CD4-positive, alpha-beta T cell treated with Interleukin-15 for 4 hours (primary cell): Measurements from ENCODE around the gene MAMDC2.

Experiments used
- DNase-seq: peaks from one replicate; pipeline ENCODE4 v3.0.0-alpha.2; 2020; ENCODE audit warnings: low spot score

The MAMDC2 gene

DNA sequence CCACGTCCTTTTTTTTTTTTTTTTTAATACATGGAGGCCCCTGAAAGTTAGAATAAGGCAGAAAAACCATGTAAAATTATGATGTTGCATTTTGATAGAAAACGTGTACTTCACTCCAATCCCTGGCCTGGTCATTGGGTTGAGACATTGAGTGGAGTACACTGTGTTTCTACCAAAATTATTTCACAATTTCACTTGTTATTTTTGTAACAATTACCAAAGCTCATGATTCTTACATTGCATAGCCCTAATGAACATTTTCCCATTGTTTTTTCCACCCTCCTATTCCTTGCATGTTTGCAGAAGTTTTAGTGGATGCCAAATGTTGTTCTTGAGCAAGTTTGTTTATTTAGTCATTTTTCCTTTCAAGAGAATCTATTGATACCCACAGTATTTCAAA is 21.9 kb downstream of the MAMDC2 start:
- DNase-seq, result no peak

DNA sequence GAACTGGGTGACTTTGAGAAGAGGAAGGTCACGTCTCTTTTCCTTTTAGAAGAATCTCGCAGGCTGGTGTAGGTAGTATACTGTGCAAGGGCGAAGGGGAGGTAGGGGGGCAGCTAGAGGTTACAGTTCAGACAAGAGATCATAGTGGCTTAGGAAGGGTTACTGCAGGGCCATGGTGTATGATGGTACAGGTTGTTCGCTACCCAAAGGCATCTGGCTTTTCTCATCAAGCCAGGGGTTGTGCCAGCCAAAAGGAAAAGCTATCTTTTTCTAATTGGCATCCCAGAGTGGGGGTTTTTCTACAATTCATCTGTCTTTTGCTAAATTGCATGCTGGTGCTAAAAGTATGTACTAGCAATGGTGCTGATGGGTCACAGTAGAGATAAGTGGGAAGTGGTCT is 22.8 kb downstream of the MAMDC2 start:
- DNase-seq, result no peak

DNA sequence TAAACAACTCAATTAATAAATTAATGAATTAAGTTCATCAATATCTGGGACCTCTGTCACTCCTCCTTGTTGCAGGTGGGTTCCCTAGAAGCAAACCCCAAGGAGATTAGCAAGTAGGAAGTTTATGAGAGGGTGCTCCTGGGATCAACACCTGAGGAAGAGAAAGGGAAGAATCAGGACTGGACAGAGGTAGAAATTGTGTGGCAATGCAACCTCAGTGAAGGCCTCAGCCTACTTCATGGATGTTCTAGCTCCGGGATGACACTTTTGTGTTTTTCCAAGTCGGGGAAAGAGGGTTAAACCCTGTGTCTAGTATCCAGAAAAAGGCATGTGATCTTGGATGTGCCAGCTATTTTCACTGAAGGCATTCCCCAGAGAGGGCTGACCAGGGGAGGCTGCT is 23.2 kb downstream of the MAMDC2 start:
- DNase-seq, result no peak

DNA sequence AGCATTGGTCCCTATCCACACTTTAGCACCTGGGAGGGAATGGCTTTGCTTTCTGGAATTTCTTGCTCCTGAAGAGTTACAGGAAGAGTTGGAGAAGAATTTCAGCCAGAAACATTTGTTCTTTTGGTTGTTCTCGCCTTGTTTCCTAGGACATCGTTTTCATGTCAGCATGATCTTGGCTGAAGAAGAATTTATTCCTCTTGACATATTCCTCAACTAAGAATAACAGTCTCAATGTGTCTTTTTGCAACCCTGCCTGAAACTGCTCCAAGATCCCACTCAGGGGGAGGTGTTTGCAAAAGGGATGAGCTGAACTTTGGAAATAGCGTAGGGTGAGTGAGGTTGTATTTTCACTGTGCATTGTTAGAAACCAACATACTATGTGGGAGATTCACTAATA is 26.1 kb downstream of the MAMDC2 start:
- DNase-seq, result no peak

DNA sequence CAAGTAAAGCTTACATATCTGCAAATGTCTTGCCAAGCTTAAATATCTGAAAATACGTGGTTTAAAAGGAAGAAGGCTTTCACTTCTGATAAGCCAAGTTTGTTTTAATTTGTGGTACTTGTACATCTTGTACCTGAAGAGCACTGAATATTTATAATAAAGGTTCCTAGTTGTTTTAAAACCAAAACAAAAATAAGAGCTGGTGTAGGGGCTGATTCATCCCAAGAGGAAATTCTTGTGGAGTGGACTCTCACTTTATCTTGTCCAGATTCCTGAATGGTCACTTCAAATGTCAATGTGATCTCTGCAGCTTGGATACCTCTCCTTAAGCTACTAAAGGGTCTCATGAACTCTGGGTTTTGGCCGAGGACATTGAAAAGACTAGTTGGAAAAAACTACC is 29.5 kb downstream of the MAMDC2 start:
- DNase-seq, result no peak

DNA sequence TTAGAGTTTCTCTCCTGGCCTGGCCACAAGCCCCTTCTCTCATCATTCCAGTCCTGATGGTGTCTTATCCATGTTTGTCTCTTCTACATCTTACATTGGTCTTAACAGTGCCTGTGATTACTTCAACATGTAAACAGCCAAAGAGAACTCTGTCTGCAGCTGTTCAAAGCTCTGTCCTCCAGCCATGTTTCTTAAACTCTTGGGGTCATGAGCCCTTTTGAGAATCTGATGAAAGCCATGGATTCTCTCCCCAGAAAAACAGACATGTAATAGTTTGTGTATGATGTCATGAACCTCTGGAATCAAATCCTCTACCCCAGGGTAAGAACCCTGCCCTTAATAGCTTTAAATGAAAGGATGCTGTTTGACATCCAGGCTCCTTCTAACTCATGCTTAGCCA is 30.1 kb downstream of the MAMDC2 start:
- DNase-seq, result no peak

DNA sequence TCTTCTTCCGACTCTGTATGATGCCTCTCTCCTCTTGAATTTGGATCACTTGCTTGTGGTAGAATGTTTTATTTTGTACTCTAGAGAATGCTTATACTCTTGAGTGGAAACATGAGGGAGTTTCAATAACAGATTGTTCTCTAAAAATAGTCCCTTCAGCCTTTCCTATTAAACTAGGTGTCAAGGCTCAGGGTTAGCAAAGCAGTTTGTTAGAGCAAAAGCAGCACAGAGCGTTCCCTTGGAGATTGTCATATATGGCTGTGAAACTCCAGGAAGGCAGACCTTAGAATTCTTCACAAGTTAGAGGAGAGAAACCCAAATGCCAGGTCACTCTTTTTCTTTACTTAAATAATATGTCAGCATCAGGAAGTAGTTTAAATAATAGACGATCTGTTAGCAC is 33.0 kb downstream of the MAMDC2 start:
- DNase-seq, result no peak

DNA sequence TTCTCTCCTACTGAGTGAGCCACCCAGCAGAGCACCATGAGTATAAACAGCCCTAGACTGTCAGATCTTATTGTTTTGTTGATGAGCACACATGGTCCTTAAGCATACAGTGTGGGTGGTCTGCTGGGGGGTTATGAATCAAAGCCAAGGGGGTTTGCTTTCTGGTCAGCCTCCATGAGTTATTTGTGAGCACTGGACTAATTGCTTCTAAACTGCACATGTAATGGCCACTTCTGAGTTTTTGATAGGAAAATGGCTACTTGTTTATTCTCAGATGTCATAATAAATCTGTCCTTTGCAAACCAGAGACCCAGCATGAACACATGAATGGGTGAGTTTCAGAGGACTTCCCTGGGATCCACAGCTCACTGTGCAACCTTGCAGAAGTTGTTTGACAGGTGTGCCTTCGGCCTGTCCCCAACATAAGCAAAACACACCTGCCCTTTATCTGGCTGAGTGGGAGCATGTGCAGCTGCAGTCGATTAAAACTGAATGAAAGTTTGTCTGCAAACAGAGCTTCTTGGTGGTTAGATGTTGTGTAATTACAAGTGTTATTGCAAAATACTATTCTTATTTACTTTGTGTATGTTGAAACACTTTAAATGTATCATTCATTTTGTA is 35.9 kb downstream of the MAMDC2 start:
- no peak for DNase-seq

DNA sequence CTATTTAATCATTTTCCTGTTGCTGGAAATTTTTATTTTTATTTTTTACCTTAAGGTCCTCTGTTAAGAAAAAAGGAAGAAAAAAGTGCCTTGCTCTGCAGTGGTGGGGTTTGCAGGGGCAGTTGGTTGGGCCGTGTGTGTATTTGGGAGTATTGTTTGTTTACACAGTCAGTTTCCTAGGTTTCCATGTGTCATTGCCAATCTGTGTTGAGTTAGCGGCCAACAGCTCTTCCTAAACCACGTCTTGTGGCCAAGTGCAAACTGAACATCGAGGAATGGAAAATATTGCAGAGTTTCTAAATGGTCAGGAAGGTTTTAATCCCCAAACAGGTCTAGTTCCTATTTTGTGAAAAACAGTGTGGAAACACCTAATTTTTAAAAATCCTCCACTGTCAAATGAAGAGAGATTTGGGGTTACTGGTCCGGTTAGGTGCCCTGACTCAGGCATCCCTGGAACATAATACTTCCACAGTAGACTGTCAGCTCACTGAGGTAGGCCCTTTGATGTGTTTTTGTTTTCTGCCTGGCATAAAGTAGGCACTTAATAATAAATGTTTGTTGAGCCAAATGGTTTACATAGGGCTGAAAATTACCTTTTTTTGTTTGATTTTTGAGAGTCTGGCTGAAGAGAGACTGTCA is 37.0 kb downstream of the MAMDC2 start:
- no peak for DNase-seq

DNA sequence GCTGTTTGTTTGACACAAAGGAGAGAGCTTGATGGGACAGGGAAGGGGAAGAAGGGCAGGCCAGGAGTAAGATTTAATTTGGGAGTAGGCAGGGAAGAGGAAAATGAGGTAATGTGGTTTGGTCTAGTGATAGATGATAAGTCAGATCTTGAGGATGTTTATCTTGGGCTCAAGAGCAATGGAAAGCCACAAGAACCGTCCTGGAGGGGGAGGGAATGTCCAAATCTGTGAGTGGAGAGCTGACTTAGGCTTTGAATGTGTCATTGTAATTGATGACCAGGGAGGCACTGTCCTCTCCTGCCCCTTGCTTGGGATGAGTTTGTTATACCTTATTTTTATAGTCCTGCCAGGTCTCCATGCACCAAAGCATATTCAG is 37.5 kb downstream of the MAMDC2 start:
- no peak for DNase-seq

DNA sequence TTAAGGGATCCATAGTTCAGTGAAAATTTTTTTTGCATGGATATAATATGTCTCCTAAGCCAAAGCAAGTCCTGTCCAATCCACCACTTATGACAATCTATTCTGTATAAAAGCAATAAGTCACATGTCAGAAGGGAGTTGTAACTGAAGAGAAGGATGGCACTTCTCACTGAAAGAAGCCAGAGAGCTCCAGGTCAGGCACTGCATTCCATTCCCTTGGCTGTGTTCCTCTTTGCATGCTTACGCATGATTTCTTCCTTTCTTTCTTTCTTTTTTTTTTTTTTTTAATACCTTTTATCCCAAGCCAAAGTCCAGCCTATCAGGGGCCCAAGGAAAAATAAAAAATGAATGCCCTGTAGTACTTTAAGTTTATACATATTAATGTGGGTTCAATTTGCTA is 39.8 kb downstream of the MAMDC2 start:
- no peak for DNase-seq

DNA sequence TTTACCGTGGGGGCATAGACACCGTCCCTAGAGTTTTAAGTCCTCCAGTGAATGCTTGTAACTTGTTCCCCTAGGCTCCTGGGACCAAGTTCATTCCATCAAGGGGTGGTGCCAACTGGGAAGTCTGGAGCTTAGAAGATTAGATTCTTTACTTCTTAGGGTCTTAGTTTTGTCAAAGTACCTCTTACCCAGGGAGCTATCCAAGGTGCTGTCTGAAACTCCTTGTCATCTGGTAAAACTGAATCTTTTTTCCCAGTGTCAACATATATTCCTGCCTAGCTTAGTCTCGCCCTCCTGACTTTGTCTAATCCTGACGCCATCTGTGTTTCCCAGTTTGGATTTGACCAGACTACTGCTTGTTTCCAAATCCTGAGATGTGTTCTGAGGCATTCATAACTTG is 41.6 kb downstream of the MAMDC2 start:
- DNase-seq, result no peak

DNA sequence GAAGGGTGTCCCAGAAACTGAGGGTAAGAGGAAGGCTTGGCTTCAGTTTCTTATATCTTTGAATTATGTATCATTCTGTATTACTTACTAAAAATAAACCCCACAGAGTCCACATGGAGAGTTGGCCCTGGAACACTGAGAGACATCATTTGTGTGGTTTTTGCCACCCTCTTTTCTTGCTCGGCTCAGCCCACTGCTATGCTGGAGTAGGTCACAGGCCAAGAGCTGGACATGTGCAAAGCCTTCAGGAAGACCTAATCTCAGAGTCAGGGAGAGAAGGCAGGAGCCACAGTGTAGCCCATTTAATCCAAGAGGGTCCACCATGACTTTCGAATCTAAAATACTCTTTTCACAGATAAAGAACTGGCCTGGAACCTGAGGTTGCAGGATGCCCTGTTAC is 47.5 kb downstream of the MAMDC2 start:
- no peak for DNase-seq

DNA sequence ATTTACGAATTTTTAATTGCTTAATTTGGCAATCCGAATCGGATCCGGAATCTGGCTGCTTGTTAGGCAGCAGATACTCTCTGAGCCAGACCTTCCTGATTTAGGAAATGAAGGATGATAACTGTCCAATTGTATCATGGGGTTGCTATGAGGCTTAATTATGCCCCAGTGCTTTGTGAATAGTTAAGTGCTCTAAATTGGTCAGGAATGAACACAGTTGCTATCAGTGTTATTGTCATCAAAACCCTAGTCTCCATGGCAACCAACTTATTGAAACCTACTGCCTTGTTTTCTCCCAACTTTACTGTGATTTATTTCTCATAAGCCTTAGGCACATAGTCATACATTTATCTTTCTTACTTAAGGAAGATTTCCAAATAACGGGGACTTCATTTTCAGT is 47.9 kb downstream of the MAMDC2 start:
- DNase-seq, result no peak

DNA sequence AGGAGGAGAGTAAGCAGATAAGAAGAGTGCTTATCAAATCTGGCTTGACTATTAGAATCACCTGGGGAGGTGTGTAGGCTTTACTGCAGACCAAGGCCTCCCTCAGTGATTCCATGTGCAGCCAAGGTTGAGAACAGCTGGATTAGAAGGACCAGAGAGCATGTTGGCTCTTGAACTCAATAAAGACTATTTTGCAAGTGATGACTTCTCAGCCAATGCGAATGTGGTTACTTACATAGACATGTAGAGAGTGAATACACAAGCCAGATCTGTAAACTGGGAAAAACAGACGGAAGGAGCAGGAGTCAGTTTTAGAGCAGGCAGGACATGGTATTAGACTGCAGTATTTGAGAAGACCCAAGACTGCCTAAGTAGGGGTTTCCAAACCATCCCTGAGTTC is 48.5 kb downstream of the MAMDC2 start:
- no peak for DNase-seq

DNA sequence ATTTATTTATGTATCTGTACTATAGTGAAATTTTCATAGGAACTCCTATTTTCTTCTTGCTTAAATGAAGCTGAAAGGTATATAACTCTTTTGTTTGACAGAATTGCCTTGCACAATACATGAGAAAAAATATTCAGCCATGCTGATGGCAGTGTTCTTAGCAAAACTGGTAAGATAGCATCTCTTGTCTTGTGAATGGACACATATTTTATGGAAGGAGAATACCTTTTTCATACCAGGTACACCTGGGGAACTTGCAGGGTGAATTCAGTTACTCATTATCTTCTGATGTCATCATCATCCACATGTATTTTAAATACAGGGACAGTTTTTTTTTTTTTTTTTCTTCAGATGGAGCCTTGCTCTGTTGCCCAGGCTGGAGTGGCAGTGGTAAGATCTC is 49.4 kb downstream of the MAMDC2 start:
- DNase-seq, result no peak

DNA sequence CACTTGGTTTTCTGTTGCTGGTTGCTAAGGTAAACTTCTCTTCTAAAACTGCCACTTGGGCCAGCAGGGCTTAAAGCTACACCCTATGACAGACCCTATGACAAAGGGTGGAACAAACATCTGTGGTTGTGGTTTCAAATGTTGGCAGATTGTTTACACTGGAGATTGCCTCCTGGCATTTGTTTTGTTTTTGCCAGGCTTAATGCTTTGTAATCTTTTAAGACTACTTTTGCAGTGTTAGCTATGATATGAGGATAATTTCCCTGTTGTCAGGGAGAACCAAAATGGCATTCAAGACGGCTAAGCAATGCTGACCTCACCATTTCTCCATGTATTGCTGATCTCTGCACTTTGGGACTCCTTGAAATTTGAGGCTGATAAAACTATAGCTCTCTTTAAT is 50.3 kb downstream of the MAMDC2 start:
- no peak for DNase-seq

DNA sequence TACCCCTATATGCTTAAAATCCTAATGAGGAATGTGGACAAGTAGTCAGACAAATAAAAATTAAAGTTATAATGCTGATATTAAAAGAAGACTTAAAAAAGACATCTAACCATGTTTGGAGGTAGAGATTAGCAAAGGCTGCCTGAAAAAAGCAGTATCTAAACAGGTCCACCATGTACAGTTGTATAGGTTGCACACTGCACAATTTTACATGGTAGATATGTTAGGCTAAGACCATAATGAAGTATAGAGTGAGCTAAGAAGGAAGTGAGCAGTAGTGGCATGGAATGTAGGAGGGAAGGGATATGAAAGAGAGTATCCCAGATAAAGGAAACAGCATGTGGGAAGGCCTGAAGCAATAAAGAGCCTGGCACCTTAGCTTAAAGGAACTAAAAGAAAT is 51.1 kb downstream of the MAMDC2 start:
- DNase-seq, result no peak

DNA sequence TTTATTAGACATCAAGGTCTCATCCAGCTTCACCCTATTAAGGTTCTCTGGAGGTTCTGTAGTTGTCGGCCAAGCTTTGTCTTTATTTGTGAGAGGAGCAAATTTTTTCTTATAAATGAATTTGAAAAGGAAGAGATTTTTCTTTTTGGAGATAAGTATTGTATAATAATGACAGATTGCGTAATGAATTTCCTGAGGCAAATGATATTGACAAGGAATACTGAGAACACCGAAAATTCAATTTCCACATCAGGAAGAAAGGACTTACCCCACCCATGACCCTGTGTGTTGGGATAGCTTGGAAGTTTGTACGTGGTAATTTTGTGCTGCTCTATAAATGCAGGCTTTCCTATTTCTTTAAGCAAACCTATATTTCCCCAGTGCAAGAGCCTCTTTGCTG is 53.5 kb downstream of the MAMDC2 start:
- no peak for DNase-seq

DNA sequence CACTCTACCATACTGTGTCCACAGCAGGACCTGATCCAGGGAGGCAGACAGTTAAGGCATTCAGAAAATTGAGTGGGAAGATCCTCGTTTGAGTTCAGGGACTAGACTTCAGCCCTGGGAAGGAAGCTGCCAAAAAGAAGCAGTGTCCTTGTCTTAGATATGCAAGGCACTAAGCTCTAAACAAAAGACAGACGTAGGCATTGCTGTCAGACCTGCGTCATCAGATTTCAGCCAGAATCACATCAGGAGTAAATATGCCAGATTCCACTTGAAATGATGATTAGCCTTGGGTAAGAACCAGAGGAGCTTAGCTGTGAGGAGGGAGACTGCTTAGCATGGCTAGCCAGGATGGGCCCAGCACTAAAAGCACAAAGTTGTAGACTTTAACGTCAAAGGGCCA is 56.7 kb downstream of the MAMDC2 start:
- DNase-seq, result no peak

DNA sequence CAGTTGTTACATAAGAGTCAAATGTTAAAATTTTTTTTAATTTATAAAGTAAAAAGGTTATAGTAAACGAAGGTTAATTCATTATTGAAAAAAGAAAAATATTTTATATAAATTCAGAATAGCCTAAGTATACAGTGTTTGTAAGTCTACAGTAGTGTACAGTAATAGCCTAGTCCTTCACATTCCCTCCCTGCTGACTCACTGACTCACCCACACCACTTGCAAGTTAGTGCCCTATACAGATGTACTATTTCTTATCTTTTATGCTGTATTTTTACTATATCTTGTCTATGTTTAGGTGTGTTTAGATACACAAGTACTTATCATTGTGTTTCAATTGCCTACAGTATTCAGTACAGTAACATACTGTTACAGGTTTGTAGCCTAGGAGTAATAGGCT is 57.6 kb downstream of the MAMDC2 start:
- DNase-seq, result no peak

DNA sequence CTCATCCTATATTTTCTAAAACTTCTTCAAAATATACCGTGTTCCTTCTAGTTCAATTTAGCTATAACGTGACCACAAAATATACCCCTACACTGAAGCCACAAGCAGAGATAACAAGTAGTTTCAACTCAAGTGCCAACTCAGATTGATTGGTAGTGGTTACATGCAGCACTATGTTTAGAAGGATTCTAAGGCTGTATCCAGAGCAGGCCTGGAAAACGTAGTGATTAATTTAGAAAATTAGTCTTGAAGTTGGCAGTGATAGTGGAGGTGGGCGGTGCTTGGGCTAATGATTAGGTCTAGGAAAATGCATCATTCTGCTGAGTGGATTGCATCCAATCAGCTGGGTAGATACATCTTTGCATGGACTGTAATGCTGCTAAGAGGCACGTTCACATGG is 61.5 kb downstream of the MAMDC2 start:
- DNase-seq, result no peak

DNA sequence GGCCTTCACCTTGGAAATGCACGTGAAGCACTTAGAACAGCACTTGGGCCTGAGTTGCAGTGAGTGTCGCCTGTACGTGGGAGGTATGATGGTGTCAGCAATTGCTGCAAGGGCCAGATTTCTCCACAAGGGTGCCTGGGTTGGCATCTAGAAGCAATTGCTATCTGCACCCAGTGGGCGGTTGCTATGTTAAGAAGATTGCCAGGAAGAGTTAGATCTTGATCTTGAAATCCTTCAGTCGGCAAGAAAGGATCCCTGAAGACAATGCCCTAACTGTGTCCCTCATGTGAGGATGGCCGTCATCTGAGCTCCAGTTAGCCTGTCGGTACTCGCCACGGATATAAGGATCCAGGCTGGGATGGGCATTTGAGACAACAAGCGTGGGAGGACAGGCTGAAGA is 62.9 kb downstream of the MAMDC2 start:
- DNase-seq, result no peak

DNA sequence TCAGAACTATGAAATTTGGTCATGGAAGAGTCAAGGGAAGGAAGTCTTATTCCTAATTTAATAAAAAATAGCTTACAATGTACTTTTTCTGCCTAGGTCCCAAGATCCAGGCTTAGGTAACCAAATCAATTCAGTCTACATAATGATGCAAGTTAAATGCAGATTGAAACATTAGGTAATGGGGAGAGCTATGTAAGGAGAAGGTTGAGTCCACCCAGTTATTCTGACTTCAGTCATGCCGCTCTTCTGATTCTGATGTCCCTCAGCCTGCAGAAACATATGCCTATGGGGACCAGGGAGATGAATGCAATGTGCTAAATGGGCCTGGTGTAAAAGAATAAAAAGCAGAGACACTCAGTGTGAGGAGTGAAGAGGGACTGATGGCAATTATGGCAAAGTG is 63.9 kb downstream of the MAMDC2 start:
- DNase-seq, result no peak

DNA sequence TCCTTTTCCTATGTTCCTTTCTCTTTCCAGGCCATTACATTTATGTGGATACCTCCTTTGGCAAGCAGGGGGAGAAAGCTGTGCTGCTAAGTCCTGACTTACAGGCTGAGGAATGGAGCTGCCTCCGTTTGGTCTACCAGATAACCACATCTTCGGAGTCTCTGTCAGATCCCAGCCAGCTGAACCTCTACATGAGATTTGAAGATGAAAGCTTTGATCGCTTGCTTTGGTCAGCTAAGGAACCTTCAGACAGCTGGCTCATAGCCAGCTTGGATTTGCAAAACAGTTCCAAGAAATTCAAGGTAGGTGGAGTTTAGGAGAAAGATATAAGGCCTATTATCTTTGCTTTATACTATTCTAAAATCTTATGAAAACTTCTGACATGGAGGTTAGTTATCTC is 64.5 kb downstream of the MAMDC2 start:
- no peak for DNase-seq
